Caco-2 (cell line): ENCODE measurements around the gene EGR2. TPM values are rescaled to one million over a fixed set of nuclear protein-coding genes. Genes with fewer than 3 reads are reported as not detected.

Source experiments
- BruUV-seq: library from RNA; stranded (reverse); fragments of 400-500 nt; replicated peaks from 2 replicates; lab custom pipeline; 2021; lab: Mats Ljungman, UMichigan
- CTCF ChIA-PET: fragments of 300-600 bp; sonication (Branson Sonifier 250); formaldehyde crosslinking; loops from one replicate; lab custom pipeline; 2022; ENCODE audit warnings: antibody characterized with exemption; lab: Charles Lee
- POLR2A ChIA-PET: fragments of 300-600 bp; sonication (Branson Sonifier 250); formaldehyde crosslinking; loops from one replicate; lab custom pipeline; 2022; ENCODE audit warnings: antibody characterized with exemption; lab: Charles Lee
- DNase-seq, 2 experiments: peaks; one replicate each; pipeline versions ENCODE4 v3.0.0 to v3.0.0-alpha.2; 2020 to 2022
- H3K27me3 ChIP-seq: replicated peaks from 2 replicates; pipeline ENCODE4 v1.6.0; 2011; ENCODE audit warnings: low read length; ENCODE audit not compliant: control insufficient read depth, insufficient read depth
- H3K36me3 ChIP-seq: 2 replicates; pipeline ENCODE4 v1.5.1; 2011; ENCODE audit warnings: low read length; ENCODE audit not compliant: control insufficient read depth, insufficient read depth
- H3K4me1 ChIP-seq: fragments of 250-450 bp; sonication (Bioruptor Pico); 2 replicates; pipeline ENCODE4 v1.5.1; 2020; ENCODE audit warnings: mild to moderate bottlenecking
- H3K4me3 ChIP-seq: 2 replicates; pipeline ENCODE4 v1.5.1; 2011; ENCODE audit warnings: low read depth, mild to moderate bottlenecking, control low read depth, low read length
- H3K9me3 ChIP-seq: fragments of 250-450 bp; sonication (Bioruptor Pico); 2 replicates; pipeline ENCODE4 v1.5.1; 2020; ENCODE audit warnings: mild to moderate bottlenecking, moderate library complexity
- H3K27ac Mint-ChIP-seq: one replicate; pipeline ENCODE4 v1.8.0; 2022; ENCODE audit warnings: mixed read lengths; ENCODE audit not compliant: unreplicated experiment
- H3K27me3 Mint-ChIP-seq: one replicate; pipeline ENCODE4 v1.8.0; 2022; ENCODE audit warnings: mixed read lengths; ENCODE audit not compliant: insufficient read depth, unreplicated experiment
- H3K36me3 Mint-ChIP-seq: one replicate; pipeline ENCODE4 v1.8.0; 2022; ENCODE audit warnings: mild to moderate bottlenecking, mixed read lengths; ENCODE audit not compliant: insufficient read depth, unreplicated experiment
- H3K4me1 Mint-ChIP-seq: one replicate; pipeline ENCODE4 v1.8.0; 2022; ENCODE audit warnings: low read depth, mixed read lengths; ENCODE audit not compliant: unreplicated experiment
- H3K4me3 Mint-ChIP-seq: one replicate; pipeline ENCODE4 v1.8.0; 2022; ENCODE audit warnings: mild to moderate bottlenecking, moderate library complexity, mixed read lengths; ENCODE audit not compliant: unreplicated experiment
- H3K9me3 Mint-ChIP-seq: one replicate; pipeline ENCODE4 v1.8.0; 2022; ENCODE audit warnings: mixed read lengths; ENCODE audit not compliant: unreplicated experiment
- CTCF ChIP-seq, 2 experiments: fragments of 200-600 bp in 1 of 2; IDR thresholded peaks; 1 replicate in 1 of 2; 2 replicates in 1 of 2; pipeline versions ENCODE4 v1.5.1 to v1.8.0; 2011 to 2022; ENCODE audit warnings: antibody characterized with exemption in 1 of 2, control low read depth in 1 of 2, inconsistent platforms in 1 of 2, low read depth in 1 of 2, low read length in 1 of 2, mild to moderate bottlenecking in 1 of 2, moderate library complexity in 1 of 2; ENCODE audit not compliant: insufficient read depth in 1 of 2, severe bottlenecking in 1 of 2, unreplicated experiment in 1 of 2
- intact Hi-C: fragments of 100-400 bp; cut with micrococcal nuclease; formaldehyde crosslinking; loops from one replicate; pipeline ENCODE4 v1.10.0; 2022; ENCODE audit not compliant: unreplicated experiment
- total RNA-seq: library from RNA; stranded (reverse); gene quantifications from 2 replicates; pipeline ENCODE4 v1.2.3, GENCODE V29; 2022

The EGR2 gene
- total RNA-seq, 1 experiment from 2014 or later, result 0.61 TPM

GRCh38 chr10:62803724-62804355 lies 12.3 kb downstream of the EGR2 start:
- Mint-ChIP-seq H3K27me3 (no peaks in the 10 kb centered on the region), H3K4me3 (peak overlapping the region; percentile 90), H3K27ac (peak overlapping the region; percentile 96), H3K4me1 (peaks cover 26% of the 10 kb centered on the region), H3K9me3 (no peaks in the 10 kb centered on the region), H3K36me3 (peaks cover 23% of the 10 kb centered on the region)
- no peak for DNase-seq
- ChIA-PET POLR2A (interaction anchor here (1.0 to 3.3 kb wide), 3 partner anchors 12 to 329 kb away, joined by 6 to 26 read pairs (median 8); partner anchors contain the start of genes EGR2 and NRBF2), CTCF (interaction anchor here (0.9 to 1.5 kb wide), 3 partner anchors 12 to 363 kb away, joined by 4 to 11 read pairs (median 7); partner anchors contain the start of gene EGR2)
- BruUV-seq, result TSS peak; percentile 71
- Histone ChIP-seq H3K9me3 (no peaks in the 10 kb centered on the region), H3K4me3 (peak overlapping the region; percentile 81), H3K27me3 (no peaks in the 10 kb centered on the region), H3K36me3 (no peaks in the 10 kb centered on the region), H3K4me1 (peaks cover 22% of the 10 kb centered on the region)
- no peak for TF ChIP-seq CTCF (IDR thresholded peaks at IDR 0.05; ENCODE audit: insufficient read depth in 1 of 2, low read depth in 1 of 2, low read length in 1 of 2, severe bottlenecking in 1 of 2, unreplicated experiment in 1 of 2)
- intact Hi-C loops, result loop anchor here (1.0 kb wide), 2 partner anchors 12 to 329 kb away; partner anchors contain the start of genes EGR2 and NRBF2

- no peak for DNase-seq
- no peak overlapping the region for H3K4me3 ChIP-seq
- no peaks in the 10 kb centered on the region for H3K36me3 ChIP-seq
- H3K9me3 ChIP-seq, result no peaks in the 10 kb centered on the region
- Mint-ChIP-seq H3K36me3 (peaks cover 15% of the 10 kb centered on the region), H3K9me3 (no peaks in the 10 kb centered on the region), H3K4me3 (no peak overlapping the region), H3K27ac (no peak overlapping the region), H3K4me1 (peaks cover 22% of the 10 kb centered on the region), H3K27me3 (no peaks in the 10 kb centered on the region)
- H3K27me3 ChIP-seq, result no peaks in the 10 kb centered on the region
- H3K4me1 ChIP-seq, result peaks cover 20% of the 10 kb centered on the region
- POLR2A ChIA-PET, result no interaction called here
- no TSS peak for BruUV-seq
- no peak for TF ChIP-seq CTCF (IDR thresholded peaks at IDR 0.05; ENCODE audit: insufficient read depth in 1 of 2, low read depth in 1 of 2, low read length in 1 of 2, severe bottlenecking in 1 of 2, unreplicated experiment in 1 of 2)
- intact Hi-C loops, result no loop called here
- CTCF ChIA-PET, result interaction anchor here (0.5 kb wide), 1 partner anchor 16 kb away, joined by 3 read pairs; no protein-coding TSS in a partner anchor
Observed at GRCh38 chr10:62801871-62802270, 14.3 kb downstream of the EGR2 start.

GRCh38 chr10:62796896-62797295 lies 19.3 kb downstream of the EGR2 start:
- H3K4me1 ChIP-seq, result peaks cover 11% of the 10 kb centered on the region
- Mint-ChIP-seq H3K9me3 (no peaks in the 10 kb centered on the region), H3K36me3 (no peaks in the 10 kb centered on the region), H3K4me1 (peaks cover 13% of the 10 kb centered on the region), H3K4me3 (no peak overlapping the region), H3K27ac (no peak overlapping the region), H3K27me3 (peaks cover 7% of the 10 kb centered on the region)
- ChIA-PET CTCF (interaction anchor here (0.7 kb wide), 1 partner anchor 14 kb away, joined by 4 read pairs; no protein-coding TSS in a partner anchor), POLR2A (no interaction called here)
- no peaks in the 10 kb centered on the region for H3K9me3 ChIP-seq
- H3K36me3 ChIP-seq, result no peaks in the 10 kb centered on the region
- no peak for DNase-seq
- TF ChIP-seq CTCF (IDR thresholded peaks at IDR 0.05; ENCODE audit: insufficient read depth in 1 of 2, low read depth in 1 of 2, low read length in 1 of 2, severe bottlenecking in 1 of 2, unreplicated experiment in 1 of 2), result no peak
- BruUV-seq, result no TSS peak
- no peak overlapping the region for H3K4me3 ChIP-seq
- intact Hi-C loops, result no loop called here
- no peaks in the 10 kb centered on the region for H3K27me3 ChIP-seq
